ENCODE measurements around the gene PIGP. TPM values are rescaled to one million over a fixed set of nuclear protein-coding genes. Genes with fewer than 3 reads are reported as not detected.

The PIGP gene
- total RNA-seq, 1 donor from 2014 or later: 11.0 TPM

DNA sequence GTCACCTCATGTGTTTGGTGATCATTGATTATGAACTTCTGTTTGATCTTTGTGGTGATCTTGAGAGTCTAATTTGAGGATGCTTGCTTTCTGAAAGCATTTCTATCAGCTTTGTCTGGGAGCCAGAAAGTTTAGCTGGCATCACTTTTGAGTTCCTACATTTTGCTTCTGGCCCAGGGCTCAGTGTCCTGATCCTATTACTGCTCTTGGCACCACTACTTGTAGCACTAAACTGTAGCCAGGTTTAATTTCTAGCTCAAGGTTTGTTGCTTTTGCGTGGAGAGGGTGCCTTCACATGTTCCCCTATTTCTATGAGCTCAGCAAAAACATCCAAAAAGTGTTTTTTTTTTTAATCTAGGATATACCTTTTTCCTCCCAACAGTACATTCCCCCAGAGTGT is 9.5 kb upstream of the PIGP start:
- DNase-seq (ENCODE audit: low spot score in 2 of 2, unreplicated experiment in 2 of 2): no peak
- TF ChIP-seq, protein P1, sequence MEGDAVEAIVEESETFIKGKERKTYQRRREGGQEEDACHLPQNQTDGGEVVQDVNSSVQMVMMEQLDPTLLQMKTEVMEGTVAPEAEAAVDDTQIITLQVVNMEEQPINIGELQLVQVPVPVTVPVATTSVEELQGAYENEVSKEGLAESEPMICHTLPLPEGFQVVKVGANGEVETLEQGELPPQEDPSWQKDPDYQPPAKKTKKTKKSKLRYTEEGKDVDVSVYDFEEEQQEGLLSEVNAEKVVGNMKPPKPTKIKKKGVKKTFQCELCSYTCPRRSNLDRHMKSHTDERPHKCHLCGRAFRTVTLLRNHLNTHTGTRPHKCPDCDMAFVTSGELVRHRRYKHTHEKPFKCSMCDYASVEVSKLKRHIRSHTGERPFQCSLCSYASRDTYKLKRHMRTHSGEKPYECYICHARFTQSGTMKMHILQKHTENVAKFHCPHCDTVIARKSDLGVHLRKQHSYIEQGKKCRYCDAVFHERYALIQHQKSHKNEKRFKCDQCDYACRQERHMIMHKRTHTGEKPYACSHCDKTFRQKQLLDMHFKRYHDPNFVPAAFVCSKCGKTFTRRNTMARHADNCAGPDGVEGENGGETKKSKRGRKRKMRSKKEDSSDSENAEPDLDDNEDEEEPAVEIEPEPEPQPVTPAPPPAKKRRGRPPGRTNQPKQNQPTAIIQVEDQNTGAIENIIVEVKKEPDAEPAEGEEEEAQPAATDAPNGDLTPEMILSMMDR (IDR thresholded peaks at IDR 0.05; ENCODE audit: unreplicated experiment): no peak
- peaks cover 27% of the 10 kb centered on the region for H3K36me3 Mint-ChIP-seq
- H3K9me3 Mint-ChIP-seq: peaks cover 26% of the 10 kb centered on the region
- H3K4me1 Mint-ChIP-seq: peaks cover 8% of the 10 kb centered on the region
- no peaks in the 10 kb centered on the region for H3K27me3 Mint-ChIP-seq (ENCODE audit: low read depth)
- no peak overlapping the region for H3K27ac Mint-ChIP-seq
- H3K4me3 Mint-ChIP-seq: no peak overlapping the region

DNA sequence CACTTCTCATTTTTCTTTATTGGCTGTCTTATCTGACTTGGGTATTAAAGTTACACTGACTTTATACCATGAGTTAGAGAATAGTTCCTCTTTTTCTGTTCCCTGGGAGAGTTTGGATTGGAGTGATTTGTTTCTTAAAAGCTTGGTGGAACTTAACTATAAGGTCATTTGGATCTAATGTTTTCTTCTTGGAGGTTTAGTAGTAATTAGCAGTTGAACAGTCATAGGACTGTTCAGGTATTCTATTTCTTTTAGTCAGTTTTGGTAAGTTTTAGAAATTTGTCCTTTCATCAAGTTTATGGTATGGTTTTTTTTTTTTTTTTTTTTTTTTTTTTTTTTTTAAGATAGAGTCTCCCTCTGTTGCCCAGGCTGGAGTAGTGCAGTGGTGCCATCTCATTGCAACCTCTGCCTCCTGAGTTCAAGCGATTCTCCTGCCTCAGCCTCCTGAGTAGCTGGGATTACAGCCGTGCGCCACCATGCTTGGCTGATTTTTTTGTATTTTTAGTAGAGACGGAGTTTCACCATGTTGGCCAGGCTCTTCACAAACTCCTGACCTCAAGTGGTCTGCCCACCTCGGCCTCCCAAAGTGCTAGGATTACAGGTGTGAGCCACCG is 6.4 kb upstream of the PIGP start:
- no peak for DNase-seq (ENCODE audit: low spot score in 2 of 2, unreplicated experiment in 2 of 2)
- H3K9me3 Mint-ChIP-seq: peaks cover 26% of the 10 kb centered on the region
- peaks cover 20% of the 10 kb centered on the region for H3K4me1 Mint-ChIP-seq
- no peak overlapping the region for H3K4me3 Mint-ChIP-seq
- peaks cover 29% of the 10 kb centered on the region for H3K36me3 Mint-ChIP-seq
- TF ChIP-seq, protein P1 (IDR thresholded peaks at IDR 0.05; ENCODE audit: unreplicated experiment): no peak
- H3K27me3 Mint-ChIP-seq (ENCODE audit: low read depth): no peaks in the 10 kb centered on the region
- H3K27ac Mint-ChIP-seq: no peak overlapping the region

DNA sequence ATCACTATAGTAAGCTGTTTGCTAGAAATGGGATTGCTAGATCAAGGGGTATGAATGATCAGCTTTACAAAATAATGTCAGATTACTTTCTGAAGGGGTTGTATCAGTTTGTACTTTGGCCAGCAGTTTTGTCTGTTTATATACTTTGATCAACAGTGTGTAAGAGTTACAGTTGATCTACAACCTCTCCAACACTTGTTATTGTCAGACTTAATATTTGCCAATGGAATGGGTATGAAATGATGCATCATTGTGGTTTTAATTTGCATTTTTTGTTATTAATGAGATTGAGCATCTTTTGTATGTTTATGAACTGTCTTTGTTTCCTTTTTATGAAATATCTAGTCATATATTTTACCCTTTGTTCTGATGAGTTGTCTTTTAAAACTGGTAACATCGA is 4.5 kb upstream of the PIGP start:
- no peak for DNase-seq (ENCODE audit: low spot score in 2 of 2, unreplicated experiment in 2 of 2)
- H3K27me3 Mint-ChIP-seq (ENCODE audit: low read depth): no peaks in the 10 kb centered on the region
- TF ChIP-seq, protein P1 (IDR thresholded peaks at IDR 0.05; ENCODE audit: unreplicated experiment): no peak
- peaks cover 15% of the 10 kb centered on the region for H3K4me1 Mint-ChIP-seq
- peaks cover 25% of the 10 kb centered on the region for H3K36me3 Mint-ChIP-seq
- no peak overlapping the region for H3K4me3 Mint-ChIP-seq
- H3K9me3 Mint-ChIP-seq: peaks cover 26% of the 10 kb centered on the region
- H3K27ac Mint-ChIP-seq: no peak overlapping the region

DNA sequence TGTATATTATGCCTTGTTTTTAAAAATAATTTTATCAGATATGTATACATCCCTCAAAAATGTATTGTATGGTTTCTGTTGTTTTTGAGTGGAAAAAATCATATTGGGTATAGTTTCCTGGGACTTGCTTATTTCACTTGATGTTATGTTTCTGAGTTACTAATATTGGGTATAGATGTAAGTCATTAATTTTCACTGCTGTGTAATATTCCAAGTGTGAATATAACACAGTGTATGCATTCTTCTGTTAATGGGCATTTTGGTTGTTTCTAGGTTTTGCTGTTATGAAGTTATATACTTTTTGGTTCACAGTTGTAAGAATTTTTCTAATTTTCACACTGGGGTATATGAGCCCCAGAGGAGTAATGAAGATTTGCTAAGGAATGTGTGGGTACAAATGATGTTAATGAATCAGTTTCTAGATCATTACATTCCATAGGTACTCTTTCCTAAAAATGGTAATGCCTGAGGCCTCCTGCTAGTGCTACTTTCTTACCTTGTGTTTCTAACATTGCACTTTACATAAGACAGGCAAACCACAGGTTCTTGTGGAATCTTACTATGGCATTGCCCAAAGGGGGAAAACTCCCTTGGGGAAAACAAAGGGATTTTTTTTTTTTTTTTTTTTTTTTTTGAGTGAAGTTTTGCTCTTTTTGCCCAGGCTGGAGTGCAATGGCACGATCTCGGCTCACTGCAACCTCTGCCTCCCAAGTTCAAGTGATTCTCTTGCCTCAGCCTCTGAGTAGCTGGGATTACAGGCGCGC is 3.4 kb upstream of the PIGP start:
- Mint-ChIP-seq H3K4me3 (no peak overlapping the region), H3K4me1 (peaks cover 24% of the 10 kb centered on the region), H3K27ac (no peak overlapping the region), H3K27me3 (ENCODE audit: low read depth) (no peaks in the 10 kb centered on the region), H3K9me3 (peaks cover 26% of the 10 kb centered on the region), H3K36me3 (peaks cover 18% of the 10 kb centered on the region)
- DNase-seq (ENCODE audit: low spot score in 2 of 2, unreplicated experiment in 2 of 2): no peak
- TF ChIP-seq, protein P1 (IDR thresholded peaks at IDR 0.05; ENCODE audit: unreplicated experiment): no peak

DNA sequence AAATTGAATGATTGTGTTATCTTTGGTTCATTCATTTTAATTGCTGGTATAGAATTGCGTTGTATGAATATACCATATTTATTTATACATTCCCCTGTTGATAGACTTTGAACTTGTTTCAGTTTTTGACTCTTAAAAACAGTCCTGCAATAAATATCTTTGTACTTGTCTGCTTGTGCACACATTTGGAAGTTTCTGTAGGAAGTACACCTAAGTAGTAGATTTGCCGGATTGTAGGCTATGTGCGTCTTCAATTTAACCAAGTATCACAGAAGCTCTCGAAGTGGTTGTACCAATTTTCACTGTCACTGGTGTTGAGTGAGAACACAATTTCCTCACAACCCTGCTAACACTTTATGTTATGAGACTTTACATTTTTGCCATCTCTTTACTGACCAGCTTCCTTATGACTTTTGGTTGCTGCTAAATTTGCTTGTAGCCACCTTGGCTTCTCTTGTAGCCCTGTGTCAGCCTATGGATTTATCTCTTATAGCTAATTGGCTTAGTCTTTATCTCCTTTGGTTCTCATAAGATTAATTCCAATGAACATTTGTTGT is 2.4 kb upstream of the PIGP start:
- DNase-seq (ENCODE audit: low spot score in 2 of 2, unreplicated experiment in 2 of 2): no peak
- peaks cover 30% of the 10 kb centered on the region for H3K4me1 Mint-ChIP-seq

More for the DNA sequence above, 2.4 kb upstream of the PIGP start:
- H3K27me3 Mint-ChIP-seq (ENCODE audit: low read depth): no peaks in the 10 kb centered on the region
- H3K36me3 Mint-ChIP-seq: peaks cover 15% of the 10 kb centered on the region
- no peak overlapping the region for H3K27ac Mint-ChIP-seq
- peaks cover 21% of the 10 kb centered on the region for H3K9me3 Mint-ChIP-seq
- peak overlapping the region; percentile 84 for H3K4me3 Mint-ChIP-seq
- TF ChIP-seq, protein P1 (IDR thresholded peaks at IDR 0.05; ENCODE audit: unreplicated experiment): no peak
